ENCODE data around the gene VPS26C. TPM values are rescaled to one million over a fixed set of nuclear protein-coding genes. Genes with fewer than 3 reads are reported as not detected.

The VPS26C gene
- total RNA-seq, 1 experiment from 2014 or later, result 58.0 TPM

DNA sequence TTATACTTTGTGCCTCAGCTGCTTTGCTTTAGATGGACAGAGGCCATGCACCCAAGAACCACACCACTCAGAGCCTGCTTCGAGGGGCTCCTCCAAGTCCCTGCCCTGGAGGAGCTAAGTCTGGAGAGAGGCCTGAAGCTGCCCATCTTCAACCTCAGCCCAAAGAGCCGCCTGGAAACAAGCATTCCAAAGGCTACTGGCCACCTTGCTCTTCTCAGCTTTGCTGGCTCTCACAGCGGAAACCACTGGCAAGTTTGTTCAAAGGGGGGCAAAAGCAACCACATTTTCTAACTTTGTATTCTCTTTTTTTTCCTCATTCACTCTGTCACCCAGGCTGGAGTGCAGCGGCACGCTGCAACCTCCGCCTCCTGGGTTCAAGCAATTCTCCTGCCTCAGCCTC, 23.2 kb downstream of the VPS26C start:
- H2BK15ac ChIP-seq (ENCODE audit: low read depth, low read length), result no peak overlapping the region
- no peak overlapping the region for H3K27ac ChIP-seq (ENCODE audit: insufficient read length, low read depth, low read length)
- H3K9me3 Mint-ChIP-seq, result peaks cover 0 to 3% of the 10 kb centered on the region in 2 experiments; a peak in 2 of 5 replicates
- WGBS (ENCODE audit: extremely low coverage, insufficient read length, low lambda C conversion rate), result no CpG with 5 or more reads among the region's 6 CpGs
- no peak overlapping the region for H2AK5ac ChIP-seq (ENCODE audit: insufficient read length, low read length)
- H3K4ac ChIP-seq (ENCODE audit: low read depth, low read length), result no peak overlapping the region
- H3K4me1 Mint-ChIP-seq, result peaks cover 36 to 44% of the 10 kb centered on the region in 2 experiments
- H3K56ac ChIP-seq (ENCODE audit: insufficient read length, low read depth, low read length), result no peak overlapping the region
- H2BK120ac ChIP-seq (ENCODE audit: low read depth, low read length, poor library complexity, severe bottlenecking), result no peak overlapping the region
- 0 out of 7 replicates have a peak overlapping the region, but pooled peaks of 1 of the 3 experiments have one; percentile 5 for H3K27ac Mint-ChIP-seq
- no peak overlapping the region for H3T11ph ChIP-seq (ENCODE audit: low read length)
- H4K91ac ChIP-seq (ENCODE audit: insufficient read length, low read depth, low read length), result no peak overlapping the region
- H2BK20ac ChIP-seq (ENCODE audit: low read depth, low read length, poor library complexity, severe bottlenecking), result no peak overlapping the region
- no peaks in the 10 kb centered on the region for H3K9me3 ChIP-seq (ENCODE audit: control insufficient read depth, low read depth, low read length)
- no peaks in the 10 kb centered on the region for H3K27me3 ChIP-seq (ENCODE audit: insufficient read depth, low read length)
- H3K18ac ChIP-seq (ENCODE audit: insufficient read length, low read depth, low read length), result no peak overlapping the region
- no peak for DNase-seq
- no peaks in the 10 kb centered on the region; the same call in 1 of the 2 replicates for H3K4me1 ChIP-seq (ENCODE audit: insufficient read depth, low read length)
- H2AFZ ChIP-seq (ENCODE audit: low read length), result no peak overlapping the region
- H3K36me3 Mint-ChIP-seq (ENCODE audit: insufficient read depth in 1 of 3, low read depth in 3 of 3), result peaks cover 2 to 23% (median 19%) of the 10 kb centered on the region in 3 experiments; a peak in 6 of 7 replicates
- H4K8ac ChIP-seq (replicated peaks; ENCODE audit: insufficient read length, low read depth, low read length), result no peak overlapping the region
- no peak overlapping the region for H3K14ac ChIP-seq (ENCODE audit: insufficient read depth, low read length)
- peaks cover 9% of the 10 kb centered on the region for H3K79me1 ChIP-seq (ENCODE audit: insufficient read depth, low read depth, low read length, poor library complexity, severe bottlenecking)
- no peaks in the 10 kb centered on the region for H3K23me2 ChIP-seq (ENCODE audit: insufficient read length, low read depth, low read length, poor library complexity, severe bottlenecking)
- no peak overlapping the region for H2BK12ac ChIP-seq (ENCODE audit: insufficient read length, low read depth, low read length)
- no peak overlapping the region for H3K4me2 ChIP-seq (ENCODE audit: insufficient read depth, insufficient read length, low read length)
- H3K4me3 Mint-ChIP-seq, result no peak overlapping the region
- H4K20me1 ChIP-seq (ENCODE audit: control insufficient read depth, insufficient read depth, insufficient read length), result no peaks in the 10 kb centered on the region
- H2BK5ac ChIP-seq (ENCODE audit: insufficient read length, low read length), result no peak overlapping the region
- peaks cover 6% of the 10 kb centered on the region; the same call in 1 of the 2 replicates for H3K79me2 ChIP-seq (ENCODE audit: insufficient read depth, low read length)
- no peak overlapping the region for H4K5ac ChIP-seq (ENCODE audit: insufficient read length, low read depth, low read length)
- TF ChIP-seq CTCF (conservative IDR thresholded peaks at IDR 0.05), result no peak
- no peak overlapping the region for H3K23ac ChIP-seq (ENCODE audit: insufficient read length, low read depth, low read length)
- H3K9ac ChIP-seq (ENCODE audit: extremely low read depth, insufficient read length, low read length), result no peak overlapping the region
- H3K27me3 Mint-ChIP-seq (ENCODE audit: low read depth), result no peaks in the 10 kb centered on the region

All from H9 (cell line).